Mucosa of stomach (tissue), 1 donor: ENCODE results near the gene ANKRD2.

Source experiments
- H3K27me3 ChIP-seq: one replicate; pipeline ENCODE4 v1.7.0; 2013; ENCODE audit warnings: mild to moderate bottlenecking, low read length; ENCODE audit not compliant: control insufficient read depth, insufficient read depth
- H3K36me3 ChIP-seq: one replicate; pipeline ENCODE4 v1.7.0; 2013; ENCODE audit warnings: low read length; ENCODE audit not compliant: control insufficient read depth, insufficient read depth
- H3K4me1 ChIP-seq: one replicate; pipeline ENCODE4 v1.7.0; 2013; ENCODE audit warnings: mild to moderate bottlenecking, low read length; ENCODE audit not compliant: control insufficient read depth, insufficient read depth
- H3K4me3 ChIP-seq: one replicate; pipeline ENCODE4 v1.7.0; 2013; ENCODE audit warnings: low read length
- H3K9ac ChIP-seq: one replicate; pipeline ENCODE4 v1.7.0; 2013; ENCODE audit warnings: mild to moderate bottlenecking, low read length, moderate library complexity
- H3K9me3 ChIP-seq: one replicate; pipeline ENCODE4 v1.7.0; 2013; ENCODE audit warnings: mild to moderate bottlenecking, low read length, moderate library complexity; ENCODE audit not compliant: control insufficient read depth
- donor health status: Pancreatic carcinoma.

The ANKRD2 gene

GRCh38 chr10:97611473-97611872, 38.9 kb downstream of the ANKRD2 start:
- Histone ChIP-seq H3K4me1 (no peaks in the 10 kb centered on the region), H3K36me3 (no peaks in the 10 kb centered on the region), H3K9ac (no peak overlapping the region), H3K4me3 (no peak overlapping the region), H3K9me3 (no peaks in the 10 kb centered on the region), H3K27me3 (no peaks in the 10 kb centered on the region)

GRCh38 chr10:97612386-97612785, 39.8 kb downstream of the ANKRD2 start:
- Histone ChIP-seq H3K36me3 (no peaks in the 10 kb centered on the region), H3K4me1 (no peaks in the 10 kb centered on the region), H3K27me3 (no peaks in the 10 kb centered on the region), H3K4me3 (no peak overlapping the region), H3K9me3 (no peaks in the 10 kb centered on the region), H3K9ac (no peak overlapping the region)

GRCh38 chr10:97618285-97618684, 45.7 kb downstream of the ANKRD2 start:
- Histone ChIP-seq H3K27me3 (no peaks in the 10 kb centered on the region), H3K9me3 (no peaks in the 10 kb centered on the region), H3K36me3 (no peaks in the 10 kb centered on the region), H3K9ac (no peak overlapping the region), H3K4me3 (no peak overlapping the region), H3K4me1 (no peaks in the 10 kb centered on the region)

- no peaks in the 10 kb centered on the region for H3K4me1 ChIP-seq
- no peak overlapping the region for H3K9ac ChIP-seq
- H3K9me3 ChIP-seq, result no peaks in the 10 kb centered on the region
- no peak overlapping the region for H3K4me3 ChIP-seq
- H3K27me3 ChIP-seq, result no peaks in the 10 kb centered on the region
- H3K36me3 ChIP-seq, result no peaks in the 10 kb centered on the region
Observed at GRCh38 chr10:97618733-97619132, 46.2 kb downstream of the ANKRD2 start.

- H3K4me1 ChIP-seq, result no peaks in the 10 kb centered on the region
- no peak overlapping the region for H3K4me3 ChIP-seq
- H3K27me3 ChIP-seq, result no peaks in the 10 kb centered on the region
- H3K36me3 ChIP-seq, result no peaks in the 10 kb centered on the region
- H3K9ac ChIP-seq, result no peak overlapping the region
- no peaks in the 10 kb centered on the region for H3K9me3 ChIP-seq
Observed at GRCh38 chr10:97623277-97623676, 50.7 kb downstream of the ANKRD2 start.

GRCh38 chr10:97627731-97628130, 55.2 kb downstream of the ANKRD2 start:
- no peaks in the 10 kb centered on the region for H3K36me3 ChIP-seq
- H3K27me3 ChIP-seq, result no peaks in the 10 kb centered on the region

GRCh38 chr10:97628228-97628627, 55.6 kb downstream of the ANKRD2 start:
- Histone ChIP-seq H3K4me1 (no peaks in the 10 kb centered on the region), H3K27me3 (no peaks in the 10 kb centered on the region), H3K9ac (no peak overlapping the region), H3K9me3 (no peaks in the 10 kb centered on the region), H3K36me3 (no peaks in the 10 kb centered on the region), H3K4me3 (no peak overlapping the region)

More at GRCh38 chr10:97627731-97628130, 55.2 kb downstream of the ANKRD2 start:
- Histone ChIP-seq H3K4me3 (no peak overlapping the region), H3K4me1 (no peaks in the 10 kb centered on the region), H3K9me3 (no peaks in the 10 kb centered on the region), H3K9ac (no peak overlapping the region)

GRCh38 chr10:97629289-97629688, 56.7 kb downstream of the ANKRD2 start:
- no peaks in the 10 kb centered on the region for H3K27me3 ChIP-seq
- H3K36me3 ChIP-seq, result no peaks in the 10 kb centered on the region
- H3K9ac ChIP-seq, result no peak overlapping the region
- H3K4me1 ChIP-seq, result no peaks in the 10 kb centered on the region
- no peak overlapping the region for H3K4me3 ChIP-seq
- H3K9me3 ChIP-seq, result no peaks in the 10 kb centered on the region

- Histone ChIP-seq H3K27me3 (no peaks in the 10 kb centered on the region), H3K9ac (no peak overlapping the region), H3K4me1 (no peaks in the 10 kb centered on the region), H3K4me3 (no peak overlapping the region), H3K36me3 (no peaks in the 10 kb centered on the region), H3K9me3 (no peaks in the 10 kb centered on the region)
Observed at GRCh38 chr10:97631098-97631497, 58.5 kb downstream of the ANKRD2 start.

- no peaks in the 10 kb centered on the region for H3K9me3 ChIP-seq
- H3K9ac ChIP-seq, result peak within 1 kb of the TSS; percentile 71
- no peaks in the 10 kb centered on the region for H3K36me3 ChIP-seq
- H3K4me1 ChIP-seq, result no peaks in the 10 kb centered on the region
- H3K4me3 ChIP-seq, result peak within 1 kb of the TSS; percentile 94
- no peaks in the 10 kb centered on the region for H3K27me3 ChIP-seq
Observed at GRCh38 chr10:97632949-97633884, 60.6 kb downstream of the ANKRD2 start, which contains the start of gene MORN4. MORN4 (minus strand) TSS chr10:97633500; CDS start chr10:97619653, 13,847 bp downstream.
